Mesendoderm (in vitro differentiated cells): ENCODE data around the gene UNKL.

Experiments
- DNase-seq: peaks from one replicate; pipeline ENCODE4 v3.0.0; 2013
- H2AK5ac ChIP-seq: 2 replicates; pipeline ENCODE4 v1.6.1; 2013; ENCODE audit warnings: low read length, inconsistent platforms
- H2BK120ac ChIP-seq: 2 replicates; pipeline ENCODE4 v1.6.1; 2013; ENCODE audit warnings: low read depth, mild to moderate bottlenecking, low read length, moderate library complexity, mixed read lengths
- H2BK15ac ChIP-seq: replicated peaks from 2 replicates; pipeline ENCODE4 v1.6.1; 2013; ENCODE audit warnings: low read depth, mild to moderate bottlenecking, moderate library complexity
- H2BK5ac ChIP-seq: 2 replicates; pipeline ENCODE4 v1.6.1; 2013; ENCODE audit warnings: low read length, inconsistent platforms
- H3K18ac ChIP-seq: 2 replicates; pipeline ENCODE4 v1.6.1; 2013; ENCODE audit warnings: mild to moderate bottlenecking, low read length, mixed read lengths
- H3K23ac ChIP-seq: one replicate; pipeline ENCODE4 v1.6.1; 2013; ENCODE audit warnings: low read length
- H3K27ac ChIP-seq: 2 replicates; pipeline ENCODE4 v1.5.1; 2013; ENCODE audit warnings: low read depth, mild to moderate bottlenecking, inconsistent platforms, low read length, moderate library complexity
- H3K27me3 ChIP-seq: 2 replicates; pipeline ENCODE4 v1.6.1; 2013; ENCODE audit warnings: low read length, control low read depth, mild to moderate bottlenecking, inconsistent platforms; ENCODE audit not compliant: insufficient read depth, poor library complexity
- H3K36me3 ChIP-seq: 2 replicates; pipeline ENCODE4 v1.6.1; 2013; ENCODE audit warnings: low read length, inconsistent platforms; ENCODE audit not compliant: control insufficient read depth, insufficient read depth
- H3K4ac ChIP-seq: one replicate; pipeline ENCODE4 v1.6.1; 2013; ENCODE audit warnings: low read depth, mild to moderate bottlenecking, low read length, moderate library complexity
- H3K4me1 ChIP-seq: 2 replicates; pipeline ENCODE4 v1.6.1; 2013; ENCODE audit warnings: low read depth, low read length, inconsistent platforms; ENCODE audit not compliant: control insufficient read depth
- H3K4me2 ChIP-seq: 2 replicates; pipeline ENCODE4 v1.6.1; 2013; ENCODE audit warnings: low read length
- H3K4me3 ChIP-seq: 2 replicates; pipeline ENCODE4 v1.5.1; 2013; ENCODE audit warnings: mild to moderate bottlenecking, low read length
- H3K56ac ChIP-seq: one replicate; pipeline ENCODE4 v1.6.1; 2013; ENCODE audit warnings: low read length
- H3K79me1 ChIP-seq: 2 replicates; pipeline ENCODE4 v1.6.1; 2013; ENCODE audit warnings: low read length, inconsistent platforms
- H3K79me2 ChIP-seq: 2 replicates; pipeline ENCODE4 v1.6.1; 2013; ENCODE audit warnings: mild to moderate bottlenecking, low read length; ENCODE audit not compliant: control insufficient read depth, insufficient read depth
- H3K9ac ChIP-seq: 2 replicates; pipeline ENCODE4 v1.6.1; 2013; ENCODE audit warnings: low read length, inconsistent platforms
- H4K5ac ChIP-seq: one replicate; pipeline ENCODE4 v1.6.1; 2013; ENCODE audit warnings: low read length
- H4K8ac ChIP-seq: one replicate; pipeline ENCODE4 v1.6.1; 2013; ENCODE audit warnings: low read depth, mild to moderate bottlenecking, control low read depth, low read length, moderate library complexity
- WGBS: extraction: QIAGEN DNeasy Blood & Tissue Kit; methylation state at CpG from one replicate; pipeline ENCODE4 v1.1.7; 2013; ENCODE audit warnings: low lambda C conversion rate, missing lambda C conversion rate; ENCODE audit not compliant: insufficient coverage; ENCODE audit errors: extremely low coverage; 5-methylcytosine and 5-hydroxymethylcytosine counted together

The UNKL gene

GRCh38 chr16:1439058-1439698 is 24.7 kb upstream of the UNKL start:
- Histone ChIP-seq H3K27ac (no peak overlapping the region), H3K56ac (no peak overlapping the region), H3K79me1 (no peaks in the 10 kb centered on the region), H3K36me3 (no peaks in the 10 kb centered on the region), H3K23ac (no peak overlapping the region), H3K79me2 (no peaks in the 10 kb centered on the region), H2BK5ac (no peak overlapping the region), H3K4ac (no peak overlapping the region), H3K4me2 (no peak overlapping the region), H3K4me1 (no peaks in the 10 kb centered on the region), H4K8ac (no peak overlapping the region), H2AK5ac (no peak overlapping the region), H2BK15ac (no peak overlapping the region), H2BK120ac (no peak overlapping the region), H3K18ac (no peak overlapping the region), H3K4me3 (no peak overlapping the region), H3K27me3 (no peaks in the 10 kb centered on the region), H3K9ac (no peak overlapping the region), H4K5ac (no peak overlapping the region)
- DNase-seq = no peak
- no CpG with 5 or more reads among the region's 27 CpGs for WGBS

GRCh38 chr16:1438229-1439057 is 23.9 kb upstream of the UNKL start:
- Histone ChIP-seq H3K27me3 (no peaks in the 10 kb centered on the region), H2BK120ac (no peak overlapping the region), H3K36me3 (no peaks in the 10 kb centered on the region), H2BK15ac (no peak overlapping the region), H3K4ac (no peak overlapping the region), H3K56ac (no peak overlapping the region), H3K4me1 (no peaks in the 10 kb centered on the region), H3K27ac (no peak overlapping the region), H2BK5ac (no peak overlapping the region), H3K9ac (no peak overlapping the region), H3K18ac (no peak overlapping the region), H3K79me2 (no peaks in the 10 kb centered on the region), H4K8ac (no peak overlapping the region), H4K5ac (no peak overlapping the region), H3K4me3 (no peak overlapping the region), H3K4me2 (no peak overlapping the region), H3K23ac (no peak overlapping the region), H2AK5ac (no peak overlapping the region), H3K79me1 (no peaks in the 10 kb centered on the region)
- WGBS = no CpG with 5 or more reads among the region's 35 CpGs
- no peak for DNase-seq

GRCh38 chr16:1437606-1438005 is 23.1 kb upstream of the UNKL start:
- H3K79me1 ChIP-seq = no peaks in the 10 kb centered on the region
- no peak overlapping the region for H2BK5ac ChIP-seq
- no peak overlapping the region for H4K5ac ChIP-seq
- no peak for DNase-seq
- no peak overlapping the region for H3K56ac ChIP-seq
- H3K27me3 ChIP-seq = no peaks in the 10 kb centered on the region
- no peaks in the 10 kb centered on the region for H3K79me2 ChIP-seq
- no peak overlapping the region for H3K4me3 ChIP-seq
- H4K8ac ChIP-seq = no peak overlapping the region
- WGBS = no CpG with 5 or more reads among the region's 22 CpGs
- H3K4ac ChIP-seq = no peak overlapping the region
- H3K4me2 ChIP-seq = no peak overlapping the region
- no peaks in the 10 kb centered on the region for H3K4me1 ChIP-seq
- no peak overlapping the region for H3K18ac ChIP-seq
- H2BK15ac ChIP-seq = no peak overlapping the region
- no peak overlapping the region for H3K27ac ChIP-seq
- H3K9ac ChIP-seq = no peak overlapping the region
- no peak overlapping the region for H3K23ac ChIP-seq
- no peak overlapping the region for H2BK120ac ChIP-seq
- H2AK5ac ChIP-seq = no peak overlapping the region
- no peaks in the 10 kb centered on the region for H3K36me3 ChIP-seq

- H3K18ac ChIP-seq = no peak overlapping the region
- H2BK120ac ChIP-seq = no peak overlapping the region
- H3K4ac ChIP-seq = no peak overlapping the region
- H2BK15ac ChIP-seq = no peak overlapping the region
- no peaks in the 10 kb centered on the region for H3K27me3 ChIP-seq
- no peak overlapping the region for H2BK5ac ChIP-seq
- no peak overlapping the region for H3K9ac ChIP-seq
- H3K4me3 ChIP-seq = no peak overlapping the region
- no peak overlapping the region for H2AK5ac ChIP-seq
- DNase-seq = no peak
- H3K4me2 ChIP-seq = no peak overlapping the region
- H3K27ac ChIP-seq = no peak overlapping the region
- no peak overlapping the region for H4K5ac ChIP-seq
- no peaks in the 10 kb centered on the region for H3K4me1 ChIP-seq
- H3K79me2 ChIP-seq = no peaks in the 10 kb centered on the region
- no peak overlapping the region for H3K56ac ChIP-seq
- no peak overlapping the region for H3K23ac ChIP-seq
- no peak overlapping the region for H4K8ac ChIP-seq
- H3K79me1 ChIP-seq = no peaks in the 10 kb centered on the region
- WGBS = no CpG with 5 or more reads among the region's 47 CpGs
- H3K36me3 ChIP-seq = no peaks in the 10 kb centered on the region
Measured at GRCh38 chr16:1436731-1437355, 22.3 kb upstream of the UNKL start.

- Histone ChIP-seq H3K56ac (no peak overlapping the region), H3K27me3 (no peaks in the 10 kb centered on the region), H3K79me1 (no peaks in the 10 kb centered on the region), H3K23ac (no peak overlapping the region), H2BK5ac (no peak overlapping the region), H3K4me2 (no peak overlapping the region), H4K8ac (no peak overlapping the region), H2BK120ac (no peak overlapping the region), H3K4me3 (no peak overlapping the region), H3K4me1 (no peaks in the 10 kb centered on the region), H3K36me3 (no peaks in the 10 kb centered on the region), H3K27ac (no peak overlapping the region), H3K9ac (no peak overlapping the region), H2AK5ac (no peak overlapping the region), H4K5ac (no peak overlapping the region), H2BK15ac (no peak overlapping the region), H3K4ac (no peak overlapping the region), H3K18ac (no peak overlapping the region), H3K79me2 (no peaks in the 10 kb centered on the region)
- peak; percentile 42 for DNase-seq
- WGBS = no CpG with 5 or more reads among the region's 32 CpGs
Measured at GRCh38 chr16:1435921-1436697, 21.6 kb upstream of the UNKL start.
